GM18505 (cell line): Measurements from ENCODE around the gene MAN2C1.
"Not testable (repeated sequence)": the region's sequence is repeated elsewhere in the genome, so short reads cannot be mapped to it uniquely, and the experiment has no call there.

Experiments
- ATAC-seq: cut with Tn5 transposase; IDR thresholded peaks from one replicate; pipeline ENCODE4 v1.9.1; 2021; ENCODE audit not compliant: unreplicated experiment
- POLR2A ChIP-seq: IDR thresholded peaks from 4 replicates; pipeline ENCODE4 v1.6.1; 2011; ENCODE audit warnings: borderline replicate concordance; ENCODE audit not compliant: insufficient read depth, insufficient read length; ENCODE audit errors: extremely low read depth

Gene MAN2C1

DNA sequence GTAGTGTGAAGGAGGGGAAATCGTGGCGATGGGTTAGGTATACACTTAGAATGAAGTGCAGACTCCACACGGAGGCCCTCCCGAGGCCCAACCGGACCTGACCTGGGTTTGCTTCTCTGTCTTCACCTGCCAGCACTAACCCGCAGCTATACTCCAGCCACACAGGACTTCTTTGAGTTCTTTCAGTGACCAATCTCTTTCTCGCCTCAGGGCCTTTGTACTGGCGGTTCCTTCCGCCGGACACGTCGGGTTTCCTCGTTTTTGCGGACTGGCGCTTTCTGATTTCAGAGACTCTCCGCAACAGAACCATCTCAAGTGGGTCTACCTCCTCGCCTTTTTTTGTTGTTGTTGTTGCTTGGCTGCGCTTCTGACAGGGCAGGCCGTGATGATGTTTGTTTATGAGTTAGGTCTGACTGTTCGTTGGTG is 21.6 kb downstream of the MAN2C1 start, which contains the start of gene NEIL1:
TSS of gene NEIL1 (plus strand) at position 244 of the 426 bp plus-strand sequence. CDS start 1,867 bp downstream, outside the sequence.
- TF ChIP-seq POLR2A, result no peak
- no peak for ATAC-seq

DNA sequence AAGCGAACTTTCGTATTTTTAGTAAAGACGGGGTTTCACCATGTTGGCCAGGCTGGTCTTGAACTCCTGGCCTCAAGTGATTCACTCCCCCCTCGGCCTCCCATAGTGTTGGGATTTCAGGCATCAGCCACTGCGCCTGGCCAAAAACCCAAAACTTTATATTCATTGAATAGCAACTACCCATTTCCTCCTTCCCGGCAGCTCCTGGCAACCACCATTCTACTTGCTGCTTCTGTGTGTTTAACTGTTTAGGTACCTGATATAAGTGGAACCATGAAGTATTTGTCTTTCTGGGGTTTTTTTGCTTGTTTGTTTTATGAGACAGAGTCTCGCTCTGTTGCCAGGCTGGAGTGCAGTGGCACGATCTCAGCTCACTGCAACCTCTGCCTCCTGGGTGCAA is 24.5 kb downstream of the MAN2C1 start:
- not testable (repeated sequence) for ATAC-seq

GRCh38 chr15:75342221-75342620 is 26.2 kb downstream of the MAN2C1 start:
- TF ChIP-seq POLR2A, result no peak
- ATAC-seq, result no peak

DNA sequence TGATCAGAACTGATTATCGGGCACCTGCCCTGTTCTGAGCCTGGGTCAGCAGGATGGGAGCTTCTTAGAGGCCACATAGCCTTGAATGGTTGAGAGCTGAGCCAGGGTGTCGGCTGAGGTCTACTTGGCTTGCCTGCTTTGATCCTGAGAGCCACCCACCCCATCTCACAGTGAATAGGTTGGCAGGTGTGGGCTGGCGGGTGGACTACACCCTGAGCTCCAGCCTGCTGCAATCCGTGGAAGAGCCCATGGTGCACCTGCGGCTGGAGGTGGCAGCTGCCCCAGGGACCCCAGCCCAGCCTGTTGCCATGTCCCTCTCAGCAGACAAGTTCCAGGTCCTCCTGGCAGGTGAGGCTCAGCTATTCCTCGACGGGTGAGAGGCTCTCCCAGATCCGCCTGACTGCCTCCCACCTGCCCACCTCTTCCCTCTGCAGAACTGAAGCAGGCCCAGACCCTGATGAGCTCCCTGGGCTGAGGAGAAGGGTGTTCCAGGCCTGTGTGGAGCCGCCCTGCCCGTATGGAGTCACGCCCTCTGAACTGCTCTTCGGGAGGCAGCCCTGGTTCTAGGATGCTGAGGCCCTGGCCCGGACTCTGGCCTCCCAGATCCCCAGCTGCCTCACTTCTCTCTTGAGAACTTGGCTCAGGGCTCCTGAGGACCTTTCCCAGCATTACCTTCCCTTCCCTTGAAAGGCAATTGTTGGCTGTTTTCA is 28.7 kb downstream of the MAN2C1 start:
- TF ChIP-seq POLR2A, result no peak
- ATAC-seq, result no peak

- TF ChIP-seq POLR2A, result no peak
- no peak for ATAC-seq
Measured at GRCh38 chr15:75338661-75339240, 29.7 kb downstream of the MAN2C1 start.

DNA sequence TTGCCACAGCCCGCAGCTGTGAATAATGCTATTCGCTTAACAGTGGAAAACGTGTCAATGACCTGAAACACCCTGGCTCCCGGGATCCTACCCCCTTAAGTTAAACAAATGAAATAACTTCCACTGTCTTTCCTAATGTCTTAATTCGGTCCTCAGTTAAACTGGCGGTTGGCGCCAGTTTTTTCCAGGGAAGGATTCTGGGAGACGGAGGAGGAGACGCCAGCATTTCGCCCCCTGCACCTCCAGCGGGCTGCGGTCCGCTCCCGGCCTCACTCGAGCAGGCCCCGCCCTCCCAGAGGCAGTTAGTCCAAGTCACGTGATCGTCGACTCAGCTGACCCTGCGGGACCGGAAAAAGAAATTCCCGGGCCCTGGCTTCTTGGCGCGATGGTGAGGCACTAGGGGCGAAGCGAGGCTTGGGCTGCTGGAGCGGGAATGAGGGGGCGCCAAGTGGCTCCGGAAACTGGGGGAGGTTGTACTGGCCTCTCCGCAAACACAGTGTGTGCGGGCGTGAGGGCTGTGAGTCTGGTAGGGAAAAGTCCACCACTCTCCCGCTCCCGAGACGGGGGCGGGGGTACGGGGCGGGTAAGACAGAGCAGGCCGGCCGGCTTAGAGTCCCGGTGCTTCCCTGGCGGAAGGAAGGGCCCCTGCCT is 32.6 kb downstream of the MAN2C1 start, which contains the start of gene COMMD4:
TSS of gene COMMD4 (plus strand) at position 359 of the 651 bp plus-strand sequence. CDS start at position 386, 27 bp downstream.
- no peak for ATAC-seq
- TF ChIP-seq POLR2A, result peak; percentile 56

DNA sequence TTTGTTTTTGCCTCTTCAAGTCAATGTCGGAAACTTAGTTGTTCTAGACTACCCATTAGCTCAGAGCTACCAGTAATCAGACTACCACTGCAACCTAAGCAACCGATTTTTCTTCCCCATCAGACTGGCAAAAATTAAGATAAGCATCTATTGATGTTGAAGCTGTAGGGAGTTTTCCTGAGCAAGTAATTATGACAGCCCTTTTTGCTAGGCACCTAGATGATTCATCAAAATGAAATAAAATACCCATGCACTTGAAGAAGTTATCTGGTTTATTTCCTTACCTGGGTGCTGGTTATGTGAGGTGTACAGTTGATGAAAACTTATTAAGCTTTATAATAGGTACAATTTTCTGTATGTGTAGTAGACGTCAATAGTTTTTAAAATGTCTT is 33.1 kb downstream of the MAN2C1 start:
- TF ChIP-seq POLR2A, result no peak
- ATAC-seq, result no peak

GRCh38 chr15:75333654-75334419 is 34.6 kb downstream of the MAN2C1 start:
- ATAC-seq, result not testable (repeated sequence)

DNA sequence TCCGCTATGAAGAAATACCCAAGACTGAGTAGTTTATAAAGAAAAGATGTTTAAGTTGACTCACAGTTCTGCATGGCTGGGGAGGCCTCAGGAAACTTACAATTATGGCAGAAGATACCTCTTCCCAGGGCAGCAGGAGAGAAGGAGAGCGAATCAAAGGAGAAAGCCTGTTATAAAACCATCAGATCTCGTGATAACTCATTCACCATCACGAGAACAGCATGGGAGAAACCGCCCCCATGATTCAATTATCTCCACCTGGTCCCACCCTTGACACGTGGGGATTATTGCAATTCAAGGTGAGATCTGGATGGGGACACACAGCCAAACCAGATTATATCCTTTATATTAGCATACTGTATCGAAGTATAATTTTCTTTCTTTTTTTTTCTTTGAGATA is 36.3 kb downstream of the MAN2C1 start:
- ATAC-seq, result not testable (repeated sequence)

- ATAC-seq, result no peak
- TF ChIP-seq POLR2A, result no peak
Measured at GRCh38 chr15:75329571-75329970, 38.8 kb downstream of the MAN2C1 start.

GRCh38 chr15:75328493-75329314 is 39.7 kb downstream of the MAN2C1 start:
- TF ChIP-seq POLR2A, result no peak
- ATAC-seq, result no peak

DNA sequence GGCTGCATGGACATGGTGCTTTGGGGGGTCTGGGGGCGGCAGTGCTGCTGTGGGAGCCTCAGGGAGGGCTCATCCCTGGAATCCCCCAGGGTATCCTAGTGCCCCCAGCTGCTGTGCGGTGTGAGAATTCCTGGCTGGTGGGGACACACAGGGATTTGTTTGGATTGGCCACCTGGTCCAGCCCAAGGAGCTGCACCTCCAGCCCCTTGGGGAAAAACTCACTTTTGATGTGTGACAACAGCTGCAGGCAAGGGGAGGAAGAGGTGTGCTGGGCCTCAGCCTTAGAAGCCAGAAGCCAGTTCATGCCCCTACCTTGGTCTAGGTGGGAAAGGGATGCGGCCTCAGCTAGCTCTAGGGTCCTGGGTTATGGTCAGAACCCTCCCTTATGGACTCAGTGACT is 40.9 kb downstream of the MAN2C1 start:
- ATAC-seq, result no peak
- TF ChIP-seq POLR2A, result no peak

DNA sequence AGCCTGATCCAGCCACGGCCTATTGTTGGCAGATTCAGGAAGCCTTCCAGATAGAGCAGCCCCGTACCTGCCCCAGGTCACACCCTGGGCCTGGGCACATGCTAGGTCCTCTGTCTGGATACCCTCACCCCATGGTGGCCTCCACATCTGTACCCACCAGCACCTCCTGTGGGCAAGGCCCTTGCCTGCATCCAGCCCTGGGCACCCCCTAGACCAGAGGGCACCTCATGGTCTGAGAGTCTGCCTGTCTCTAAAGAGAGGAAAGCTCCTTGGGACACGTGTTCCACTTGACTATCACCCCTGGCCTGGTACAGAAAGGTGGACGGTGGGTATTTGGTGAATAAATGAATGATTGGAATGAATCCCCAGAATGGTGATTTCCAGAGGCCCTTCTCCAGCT is 41.4 kb downstream of the MAN2C1 start:
- TF ChIP-seq POLR2A, result no peak

More for the DNA sequence above, 41.4 kb downstream of the MAN2C1 start:
- ATAC-seq, result no peak
